Measurements from ENCODE around the gene CCDC172.

CCDC172 gene

GRCh38 chr10:116398224-116398623 is 74.0 kb downstream of the CCDC172 start:
- no peak for TF ChIP-seq CTCF (conservative IDR thresholded peaks at IDR 0.05; ENCODE audit: low read length)
- DNase-seq (ENCODE audit: low read depth) = no peak
- H3K4me3 ChIP-seq (ENCODE audit: low read length) = no peak overlapping the region

GRCh38 chr10:116402858-116403257 is 78.6 kb downstream of the CCDC172 start:
- no peak for DNase-seq (ENCODE audit: low read depth)
- no peak for TF ChIP-seq CTCF (conservative IDR thresholded peaks at IDR 0.05; ENCODE audit: low read length)
- H3K4me3 ChIP-seq (ENCODE audit: low read length) = no peak overlapping the region

GRCh38 chr10:116403740-116404250 is 79.5 kb downstream of the CCDC172 start:
- TF ChIP-seq CTCF (conservative IDR thresholded peaks at IDR 0.05; ENCODE audit: low read length) = no peak
- DNase-seq (ENCODE audit: low read depth) = no peak
- no peak overlapping the region for H3K4me3 ChIP-seq (ENCODE audit: low read length)

GRCh38 chr10:116408719-116409118 is 84.5 kb downstream of the CCDC172 start:
- no peak overlapping the region for H3K4me3 ChIP-seq (ENCODE audit: low read length)
- TF ChIP-seq CTCF (conservative IDR thresholded peaks at IDR 0.05; ENCODE audit: low read length) = no peak
- DNase-seq (ENCODE audit: low read depth) = no peak

GRCh38 chr10:116410351-116410750 is 86.1 kb downstream of the CCDC172 start:
- no peak for DNase-seq (ENCODE audit: low read depth)
- no peak for TF ChIP-seq CTCF (conservative IDR thresholded peaks at IDR 0.05; ENCODE audit: low read length)
- no peak overlapping the region for H3K4me3 ChIP-seq (ENCODE audit: low read length)

GRCh38 chr10:116417821-116418220 is 93.6 kb downstream of the CCDC172 start:
- DNase-seq (ENCODE audit: low read depth) = no peak
- no peak overlapping the region for H3K4me3 ChIP-seq (ENCODE audit: low read length)
- no peak for TF ChIP-seq CTCF (conservative IDR thresholded peaks at IDR 0.05; ENCODE audit: low read length)

GRCh38 chr10:116418389-116418788 is 94.1 kb downstream of the CCDC172 start:
- TF ChIP-seq CTCF (conservative IDR thresholded peaks at IDR 0.05; ENCODE audit: low read length) = no peak
- DNase-seq (ENCODE audit: low read depth) = no peak
- H3K4me3 ChIP-seq (ENCODE audit: low read length) = no peak overlapping the region
